ENCODE results near the gene IFT122.
"Not testable (repeated sequence)": the region's sequence is repeated elsewhere in the genome, so short reads cannot be mapped to it uniquely, and the experiment has no call there.

IFT122 gene

DNA sequence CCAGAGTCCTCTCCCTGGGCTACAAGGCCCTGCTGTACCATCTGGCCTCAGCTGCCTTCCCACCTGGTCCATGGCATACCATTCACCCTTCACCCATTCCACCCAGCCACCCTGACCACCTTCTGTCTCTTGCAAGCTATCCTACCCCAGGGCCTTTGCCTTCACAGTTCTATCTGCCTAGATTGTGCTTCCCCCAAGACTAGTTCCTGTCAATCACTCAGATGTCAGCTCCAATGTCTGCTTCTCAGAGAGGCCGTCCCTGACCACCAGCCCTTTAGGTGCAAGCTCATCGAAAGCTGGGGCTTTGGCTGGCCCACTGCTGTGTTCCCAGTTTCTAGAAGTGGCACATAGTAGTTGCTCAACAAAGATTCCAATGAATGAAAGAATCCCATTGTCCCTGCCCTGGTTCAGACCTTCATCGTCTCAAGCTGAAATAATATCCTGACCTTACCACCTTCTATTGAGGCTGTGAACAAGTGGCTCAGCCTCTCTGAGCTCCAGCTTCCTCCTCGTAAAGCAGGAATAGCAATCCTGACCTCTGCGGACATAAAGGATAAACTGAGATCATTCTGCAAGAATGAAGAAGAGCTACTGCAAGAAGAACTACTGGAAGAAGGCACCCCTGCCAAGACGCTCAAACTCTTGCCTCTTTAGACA is 27.4 kb upstream of the IFT122 start:
- peak overlapping the region; percentile 63 for H2AFZ ChIP-seq
- no peak overlapping the region for H3K27ac ChIP-seq
- no peak overlapping the region for H3K4me2 ChIP-seq (ENCODE audit: low read length)
- no peaks in the 10 kb centered on the region for H3K27me3 ChIP-seq (ENCODE audit: control insufficient read depth, insufficient read depth, low read length)
- H3K9me3 ChIP-seq (ENCODE audit: control insufficient read depth, low read length) = no peaks in the 10 kb centered on the region
- TF ChIP-seq, protein P1, sequence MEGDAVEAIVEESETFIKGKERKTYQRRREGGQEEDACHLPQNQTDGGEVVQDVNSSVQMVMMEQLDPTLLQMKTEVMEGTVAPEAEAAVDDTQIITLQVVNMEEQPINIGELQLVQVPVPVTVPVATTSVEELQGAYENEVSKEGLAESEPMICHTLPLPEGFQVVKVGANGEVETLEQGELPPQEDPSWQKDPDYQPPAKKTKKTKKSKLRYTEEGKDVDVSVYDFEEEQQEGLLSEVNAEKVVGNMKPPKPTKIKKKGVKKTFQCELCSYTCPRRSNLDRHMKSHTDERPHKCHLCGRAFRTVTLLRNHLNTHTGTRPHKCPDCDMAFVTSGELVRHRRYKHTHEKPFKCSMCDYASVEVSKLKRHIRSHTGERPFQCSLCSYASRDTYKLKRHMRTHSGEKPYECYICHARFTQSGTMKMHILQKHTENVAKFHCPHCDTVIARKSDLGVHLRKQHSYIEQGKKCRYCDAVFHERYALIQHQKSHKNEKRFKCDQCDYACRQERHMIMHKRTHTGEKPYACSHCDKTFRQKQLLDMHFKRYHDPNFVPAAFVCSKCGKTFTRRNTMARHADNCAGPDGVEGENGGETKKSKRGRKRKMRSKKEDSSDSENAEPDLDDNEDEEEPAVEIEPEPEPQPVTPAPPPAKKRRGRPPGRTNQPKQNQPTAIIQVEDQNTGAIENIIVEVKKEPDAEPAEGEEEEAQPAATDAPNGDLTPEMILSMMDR (IDR thresholded peaks at IDR 0.05) = no peak
- no peaks in the 10 kb centered on the region for H3K79me2 ChIP-seq
- no peak overlapping the region for H3K4me3 ChIP-seq (ENCODE audit: low read depth, low read length)
- H3K9ac ChIP-seq = no peak overlapping the region
- H3K4me1 ChIP-seq = peaks cover 13% of the 10 kb centered on the region
- no peaks in the 10 kb centered on the region for H3K36me3 ChIP-seq (ENCODE audit: control insufficient read depth, insufficient read depth, low read length)

DNA sequence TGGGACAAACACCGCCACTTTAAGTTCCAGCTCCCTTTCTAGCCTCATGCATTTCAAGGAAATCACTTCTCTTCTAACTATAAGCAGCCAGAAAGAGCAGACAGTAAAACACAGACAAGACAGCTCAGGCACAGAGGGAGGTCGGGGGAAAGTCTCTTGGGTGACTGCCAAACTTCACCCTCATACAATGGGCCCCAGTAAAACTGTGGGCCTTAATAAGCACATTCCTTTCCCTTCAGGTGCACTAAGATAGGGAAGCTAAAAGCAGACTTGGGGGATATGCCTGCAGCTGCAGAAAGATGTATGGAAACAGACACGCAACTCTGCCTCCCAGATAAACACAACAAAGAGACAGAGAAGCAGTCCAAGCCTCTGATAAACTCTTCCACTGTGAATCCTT is 26.8 kb upstream of the IFT122 start:
- Histone ChIP-seq H3K27ac (peak overlapping the region; percentile 52), H3K4me1 (peaks cover 13% of the 10 kb centered on the region), H2AFZ (peak overlapping the region; percentile 63), H3K4me2 (ENCODE audit: low read length) (peak overlapping the region; percentile 26)
- not testable (repeated sequence) for H3K79me2 ChIP-seq; H3K27me3 ChIP-seq (ENCODE audit: control insufficient read depth, insufficient read depth, low read length); H3K9me3 ChIP-seq (ENCODE audit: control insufficient read depth, low read length); H3K36me3 ChIP-seq (ENCODE audit: control insufficient read depth, insufficient read depth, low read length); H3K4me3 ChIP-seq (ENCODE audit: low read depth, low read length); H3K9ac ChIP-seq

DNA sequence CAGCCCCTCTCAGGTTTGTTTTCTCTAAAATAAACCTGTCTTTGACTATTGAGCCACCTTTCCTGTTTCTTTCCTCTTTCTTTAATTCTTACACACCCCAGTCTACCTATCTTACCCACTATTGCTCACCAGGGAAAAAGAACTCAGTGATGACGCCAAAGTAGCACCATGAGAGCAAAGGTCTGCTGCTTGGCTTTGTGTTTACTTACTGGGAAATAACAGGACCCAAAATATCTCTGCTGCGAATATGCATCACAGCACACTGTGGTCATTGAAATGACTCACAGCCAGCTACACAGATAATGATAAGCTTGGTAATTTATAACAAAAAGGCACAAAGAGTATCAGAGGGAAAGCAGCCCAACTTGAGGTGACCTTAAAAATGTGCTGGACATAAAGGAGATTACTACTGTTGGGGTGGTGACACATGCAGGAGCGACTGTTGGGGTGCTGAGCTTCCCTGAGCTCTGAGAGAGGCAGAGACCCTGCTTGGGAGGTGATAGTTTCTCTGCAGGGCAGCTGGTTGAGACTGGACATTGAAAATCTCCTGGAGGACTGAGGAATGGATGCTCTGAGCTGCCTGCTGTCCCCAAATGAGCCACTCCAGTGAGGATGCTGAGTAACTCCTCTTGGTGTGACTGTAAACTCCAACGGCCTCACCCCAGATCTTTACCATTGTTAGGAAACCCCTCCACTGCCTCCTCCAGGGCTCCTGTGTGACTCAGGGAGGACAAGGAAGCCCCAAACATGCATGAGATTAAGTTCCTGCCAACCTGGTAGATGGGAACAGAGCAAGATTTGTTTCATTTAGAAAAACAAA is 26.1 kb upstream of the IFT122 start:
- Histone ChIP-seq H3K36me3 (ENCODE audit: control insufficient read depth, insufficient read depth, low read length) (no peaks in the 10 kb centered on the region), H3K27ac (peak overlapping the region; percentile 52), H3K4me2 (ENCODE audit: low read length) (peak overlapping the region; percentile 26), H3K4me3 (ENCODE audit: low read depth, low read length) (no peak overlapping the region), H2AFZ (peak overlapping the region; percentile 63), H3K9me3 (ENCODE audit: control insufficient read depth, low read length) (no peaks in the 10 kb centered on the region), H3K4me1 (peaks cover 13% of the 10 kb centered on the region), H3K9ac (no peak overlapping the region), H3K27me3 (ENCODE audit: control insufficient read depth, insufficient read depth, low read length) (no peaks in the 10 kb centered on the region), H3K79me2 (no peaks in the 10 kb centered on the region)
- TF ChIP-seq, protein P1 (IDR thresholded peaks at IDR 0.05) = no peak

DNA sequence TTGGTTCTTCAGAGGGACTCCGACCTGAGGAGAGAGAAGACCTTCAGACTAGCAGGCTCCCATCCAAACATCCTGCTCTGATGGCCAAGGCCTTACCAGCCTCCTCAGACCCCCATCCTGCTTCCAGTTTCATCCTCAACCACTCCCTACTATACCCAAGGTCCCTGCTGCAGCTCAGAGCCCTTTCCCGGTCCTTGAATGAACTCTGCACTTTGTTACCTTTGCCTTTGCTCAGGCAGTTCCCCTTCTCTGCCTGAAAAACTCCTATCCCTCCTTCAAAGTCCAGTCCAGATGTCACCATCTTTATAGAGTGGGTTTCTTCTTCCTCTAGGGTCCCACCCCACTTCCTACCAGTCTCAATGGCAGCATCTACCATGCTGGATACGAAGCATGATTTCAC is 24.6 kb upstream of the IFT122 start:
- no peak overlapping the region for H2AFZ ChIP-seq
- no peak overlapping the region for H3K27ac ChIP-seq
- H3K4me2 ChIP-seq (ENCODE audit: low read length) = no peak overlapping the region
- no peak overlapping the region for H3K9ac ChIP-seq
- peaks cover 13% of the 10 kb centered on the region for H3K4me1 ChIP-seq
- no peak overlapping the region for H3K4me3 ChIP-seq (ENCODE audit: low read depth, low read length)
- H3K27me3 ChIP-seq (ENCODE audit: control insufficient read depth, insufficient read depth, low read length) = no peaks in the 10 kb centered on the region
- H3K36me3 ChIP-seq (ENCODE audit: control insufficient read depth, insufficient read depth, low read length) = no peaks in the 10 kb centered on the region
- no peaks in the 10 kb centered on the region for H3K9me3 ChIP-seq (ENCODE audit: control insufficient read depth, low read length)
- H3K79me2 ChIP-seq = no peaks in the 10 kb centered on the region
- TF ChIP-seq, protein P1 (IDR thresholded peaks at IDR 0.05) = no peak

DNA sequence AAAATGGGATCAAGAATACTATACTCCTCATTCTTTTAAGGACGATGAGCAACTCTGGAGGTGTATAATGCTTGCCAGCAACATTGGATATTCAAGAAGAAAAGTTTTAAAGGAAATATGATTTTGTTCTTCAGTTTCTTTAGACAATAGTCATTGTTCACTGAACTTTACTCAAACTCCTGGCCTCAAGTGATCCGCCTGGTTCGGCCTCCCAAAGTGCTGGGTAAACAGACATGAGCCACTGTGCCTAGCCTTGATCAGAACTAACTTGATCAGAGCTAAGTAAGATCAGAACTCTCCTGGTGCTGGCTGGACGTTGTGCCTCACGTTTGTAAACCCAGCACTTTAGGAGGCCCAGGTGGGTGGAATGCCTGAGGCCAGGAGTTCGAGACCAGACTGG is 24.2 kb upstream of the IFT122 start:
- Histone ChIP-seq H2AFZ (no peak overlapping the region), H3K4me1 (peaks cover 13% of the 10 kb centered on the region), H3K4me3 (ENCODE audit: low read depth, low read length) (no peak overlapping the region), H3K36me3 (ENCODE audit: control insufficient read depth, insufficient read depth, low read length) (no peaks in the 10 kb centered on the region), H3K27me3 (ENCODE audit: control insufficient read depth, insufficient read depth, low read length) (no peaks in the 10 kb centered on the region), H3K27ac (no peak overlapping the region), H3K79me2 (no peaks in the 10 kb centered on the region), H3K4me2 (ENCODE audit: low read length) (no peak overlapping the region), H3K9ac (no peak overlapping the region), H3K9me3 (ENCODE audit: control insufficient read depth, low read length) (no peaks in the 10 kb centered on the region)
- TF ChIP-seq, protein P1 (IDR thresholded peaks at IDR 0.05) = no peak

Measured in parathyroid adenoma (tissue), 2 donors.